Raji (cell line): ENCODE results near the gene PTDSS2.

Experiments used
- POLR2A ChIP-seq: IDR thresholded peaks from 2 replicates; pipeline ENCODE4 v1.6.1; 2011; ENCODE audit warnings: low read depth, low read length, control low read depth; ENCODE audit not compliant: insufficient read depth

The PTDSS2 gene

GRCh38 chr11:409600-410483 lies 40.2 kb upstream of the PTDSS2 start:
- TF ChIP-seq POLR2A, result no peak

- no peak for TF ChIP-seq POLR2A
Measured at GRCh38 chr11:412641-413119, 37.4 kb upstream of the PTDSS2 start.

- no peak for TF ChIP-seq POLR2A
Measured at GRCh38 chr11:413120-414081, 36.7 kb upstream of the PTDSS2 start.

- TF ChIP-seq POLR2A, result no peak
Measured at GRCh38 chr11:414318-414857, 35.7 kb upstream of the PTDSS2 start.

- no peak for TF ChIP-seq POLR2A
Measured at GRCh38 chr11:415640-416041, 34.4 kb upstream of the PTDSS2 start.

- TF ChIP-seq POLR2A, result no peak
Measured at GRCh38 chr11:416051-416756, 33.9 kb upstream of the PTDSS2 start.

- TF ChIP-seq POLR2A, result no peak
Measured at GRCh38 chr11:416757-417621, 33.1 kb upstream of the PTDSS2 start.

- no peak for TF ChIP-seq POLR2A
Measured at GRCh38 chr11:417652-418342, 32.3 kb upstream of the PTDSS2 start.

- no peak for TF ChIP-seq POLR2A
Measured at GRCh38 chr11:418343-419247, 31.5 kb upstream of the PTDSS2 start.

GRCh38 chr11:419248-420005 lies 30.7 kb upstream of the PTDSS2 start:
- no peak for TF ChIP-seq POLR2A

GRCh38 chr11:420054-420910 lies 29.8 kb upstream of the PTDSS2 start:
- TF ChIP-seq POLR2A, result no peak

GRCh38 chr11:420911-421321 lies 29.2 kb upstream of the PTDSS2 start:
- TF ChIP-seq POLR2A, result no peak
